Testis (tissue), 3 donors: ENCODE results near the gene DIS3L2. TPM values are rescaled to one million over a fixed set of nuclear protein-coding genes. Genes with fewer than 3 reads are reported as not detected.

ENCODE experiments used
- DNase-seq: peaks from one replicate; pipeline ENCODE4 v3.0.0-alpha.2; 2019
- H3K27ac ChIP-seq, 2 donors: fragments of 200-600 bp; sonication (generic); one replicate each; pipeline ENCODE4 v1.5.1; 2019
- H3K27me3 ChIP-seq: fragments of 200-600 bp; sonication (generic); one replicate; pipeline ENCODE4 v1.5.1; 2019
- H3K36me3 ChIP-seq: fragments of 200-600 bp; sonication (generic); one replicate; pipeline ENCODE4 v1.5.1; 2017; ENCODE audit warnings: low read depth; ENCODE audit errors: missing control alignments
- H3K4me1 ChIP-seq: fragments of 200-600 bp; sonication (generic); one replicate; pipeline ENCODE4 v1.5.1; 2019
- H3K4me3 ChIP-seq, 2 donors: fragments of 200-600 bp; sonication (generic); one replicate each; pipeline ENCODE4 v1.5.1; 2017 to 2019
- H3K9me3 ChIP-seq: fragments of 200-600 bp; sonication (generic); one replicate; pipeline ENCODE4 v1.5.1; 2017
- CTCF ChIP-seq, 3 experiments: fragments of 450-650 bp in 2 of 3; fragments of 200-600 bp in 1 of 3; sonication (generic) in 1 of 3; IDR thresholded peaks; one replicate each; pipeline ENCODE4 v1.5.1; 2016 to 2019; ENCODE audit warnings: antibody characterized with exemption in 3 of 3, mild to moderate bottlenecking in 2 of 3, moderate library complexity in 1 of 3
- POLR2A ChIP-seq: fragments of 450-650 bp; IDR thresholded peaks from one replicate; pipeline ENCODE4 v1.6.1; 2017; ENCODE audit warnings: antibody characterized with exemption, mild to moderate bottlenecking, moderate library complexity
- WGBS, 2 donors: methylation state at CpG; one replicate each; pipeline ENCODE4 v1.1.5; 2018; 5-methylcytosine and 5-hydroxymethylcytosine counted together
- intact Hi-C: fragments of 100-400 bp; cut with DNase I; formaldehyde crosslinking; loops from one replicate; pipeline ENCODE4 v1.15.1; 2023; ENCODE audit warnings: low total_unique reads
- polyA plus RNA-seq: library from polyadenylated mRNA; stranded (reverse); fragments of 350-450 nt; fragmentation: Illumina TruSeq; extraction: RNeasy Lipid Tissue Mini Kit (QIAGEN cat#74804); gene quantifications from one replicate; pipeline ENCODE4 v1.2.3, GENCODE V29; 2014; ENCODE audit warnings: low read depth, low replicate concordance; ENCODE audit not compliant: insufficient read depth
- total RNA-seq, 2 donors: library from RNA; depleted of rRNA; stranded (reverse); fragments of >200 nt; gene quantifications; one replicate each; pipeline ENCODE4 v1.2.3, GENCODE V29; 2016

DIS3L2 gene
- total and polyA plus RNA-seq, 3 donors from 2014 or later: 32.5 to 80.7 (median 70.4) TPM

GRCh38 chr2:232339121-232340081, 377.9 kb downstream of the DIS3L2 start:
- DNase-seq: no peak
- Histone ChIP-seq H3K27ac (no peak overlapping the region), H3K27me3 (no peaks in the 10 kb centered on the region), H3K4me3 (no peak overlapping the region), H3K36me3 (no peaks in the 10 kb centered on the region), H3K9me3 (no peaks in the 10 kb centered on the region), H3K4me1 (no peaks in the 10 kb centered on the region)
- intact Hi-C loops: no loop called here
- 88% methylated on average over 14 to 23 of the region's 23 CpGs for WGBS, 2 donors
- TF ChIP-seq POLR2A (no peak), CTCF (IDR thresholded peaks at IDR 0.05) (no peak)

- intact Hi-C loops: no loop called here
- TF ChIP-seq CTCF (IDR thresholded peaks at IDR 0.05) (no peak), POLR2A (no peak)
Measured at GRCh38 chr2:232340171-232340935, 378.8 kb downstream of the DIS3L2 start.

GRCh38 chr2:232341061-232341738, 379.7 kb downstream of the DIS3L2 start:
- intact Hi-C loops: no loop called here
- Histone ChIP-seq H3K27ac (no peak overlapping the region), H3K4me3 (no peak overlapping the region), H3K27me3 (no peaks in the 10 kb centered on the region), H3K36me3 (no peaks in the 10 kb centered on the region), H3K4me1 (no peaks in the 10 kb centered on the region), H3K9me3 (no peaks in the 10 kb centered on the region)
- TF ChIP-seq POLR2A (no peak), CTCF (IDR thresholded peaks at IDR 0.05) (no peak)
- no peak for DNase-seq
- 86 to 88% methylated on average over 15 to 17 of the region's 17 CpGs for WGBS, 2 donors

More at GRCh38 chr2:232340171-232340935, 378.8 kb downstream of the DIS3L2 start:
- no peaks in the 10 kb centered on the region for H3K27me3 ChIP-seq
- H3K27ac ChIP-seq: no peak overlapping the region
- no peak overlapping the region for H3K4me3 ChIP-seq
- WGBS, 2 donors: 88 to 94% methylated on average over 12 to 13 of the region's 14 CpGs
- H3K9me3 ChIP-seq: no peaks in the 10 kb centered on the region
- no peak for DNase-seq
- H3K36me3 ChIP-seq: no peaks in the 10 kb centered on the region
- no peaks in the 10 kb centered on the region for H3K4me1 ChIP-seq

DNA sequence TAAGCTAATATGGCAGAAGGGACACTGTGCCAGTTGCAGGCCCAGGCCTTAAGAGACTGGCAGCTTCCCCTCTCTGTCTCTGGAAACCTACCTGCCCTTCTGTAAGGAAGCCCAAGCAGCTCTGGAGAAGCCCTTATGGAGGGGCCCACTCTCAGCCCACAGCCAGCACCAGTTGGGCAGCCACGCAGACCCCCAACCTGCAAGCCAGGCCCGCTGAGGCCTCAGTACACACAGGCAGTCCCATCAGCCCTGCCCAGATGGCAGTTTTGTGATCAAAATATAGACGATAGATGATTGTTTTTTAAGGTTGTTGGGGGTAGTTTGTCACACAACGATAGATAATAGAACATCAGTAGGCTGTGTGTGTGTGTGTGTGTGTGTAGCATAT, 380.2 kb downstream of the DIS3L2 start:
- no peaks in the 10 kb centered on the region for H3K36me3 ChIP-seq
- H3K9me3 ChIP-seq: no peaks in the 10 kb centered on the region
- no peak for DNase-seq
- intact Hi-C loops: no loop called here
- no peak overlapping the region for H3K27ac ChIP-seq
- no peak overlapping the region for H3K4me3 ChIP-seq
- H3K27me3 ChIP-seq: no peaks in the 10 kb centered on the region
- no peak for TF ChIP-seq CTCF (IDR thresholded peaks at IDR 0.05)
- H3K4me1 ChIP-seq: no peaks in the 10 kb centered on the region
- WGBS, 2 donors: 77 to 90% methylated on average over 4 of the region's 4 CpGs
